GM19397 (cell line): ENCODE measurements around the gene STK25.
"Not testable (repeated sequence)": the region's sequence is repeated elsewhere in the genome, so short reads cannot be mapped to it uniquely, and the experiment has no call there.

Experiments used
- ATAC-seq: cut with Tn5 transposase; IDR thresholded peaks from one replicate; pipeline ENCODE4 v1.9.1; 2021; ENCODE audit warnings: mild to moderate bottlenecking, moderate library complexity; ENCODE audit not compliant: unreplicated experiment

The STK25 gene

GRCh38 chr2:241540401-241540770 is 32.0 kb upstream of the STK25 start:
- no peak for ATAC-seq

- no peak for ATAC-seq
Measured at GRCh38 chr2:241539616-241540374, 31.4 kb upstream of the STK25 start.

GRCh38 chr2:241538838-241539615 is 30.6 kb upstream of the STK25 start:
- ATAC-seq: no peak

- no peak for ATAC-seq
Measured at GRCh38 chr2:241535871-241536655, 27.7 kb upstream of the STK25 start.

GRCh38 chr2:241534701-241535375 is 26.5 kb upstream of the STK25 start:
- ATAC-seq: no peak

- no peak for ATAC-seq
Measured at GRCh38 chr2:241534293-241534692, 25.9 kb upstream of the STK25 start.

- ATAC-seq: no peak
Measured at GRCh38 chr2:241532733-241533601, 24.6 kb upstream of the STK25 start.

GRCh38 chr2:241532168-241532567 is 23.8 kb upstream of the STK25 start:
- ATAC-seq: no peak

- no peak for ATAC-seq
Measured at GRCh38 chr2:241531161-241531722, 22.9 kb upstream of the STK25 start.

GRCh38 chr2:241530571-241530970 is 22.2 kb upstream of the STK25 start:
- ATAC-seq: no peak

GRCh38 chr2:241525818-241526780 is 17.7 kb upstream of the STK25 start:
- ATAC-seq: not testable (repeated sequence)

- ATAC-seq: no peak
Measured at GRCh38 chr2:241522477-241522876, 14.1 kb upstream of the STK25 start.

- ATAC-seq: no peak
Measured at GRCh38 chr2:241519669-241520068, 11.3 kb upstream of the STK25 start.

GRCh38 chr2:241517297-241517696 is 8.9 kb upstream of the STK25 start:
- no peak for ATAC-seq

- no peak for ATAC-seq
Measured at GRCh38 chr2:241516520-241516965, 8.2 kb upstream of the STK25 start.

GRCh38 chr2:241514986-241515737 is 6.8 kb upstream of the STK25 start:
- no peak for ATAC-seq

GRCh38 chr2:241514553-241514952 is 6.2 kb upstream of the STK25 start:
- no peak for ATAC-seq
